GM13977 (cell line): Measurements from ENCODE around the gene SF1.

Source experiments
- DNase-seq: peaks from one replicate; pipeline ENCODE4 v3.0.0; 2012; ENCODE audit warnings: low spot score
- in situ Hi-C: fragments of 300-500 bp; cut with MboI; formaldehyde crosslinking; loops from one replicate; pipeline ENCODE4 v1.12.0; 2022; ENCODE audit warnings: low sequenced_read_pairs, low pct_unique_long_range_greater_than_20kb, mixed read lengths, inconsistent platforms; ENCODE audit not compliant: unreplicated experiment
- TF ChIP-seq, protein P1 (sequence below): IDR thresholded peaks from 2 replicates; pipeline ENCODE4 v1.5.1; 2012; ENCODE audit warnings: mild to moderate bottlenecking, control low read depth; ENCODE audit not compliant: insufficient read depth; ENCODE audit errors: extremely low read depth, missing control alignments

The SF1 gene

DNA sequence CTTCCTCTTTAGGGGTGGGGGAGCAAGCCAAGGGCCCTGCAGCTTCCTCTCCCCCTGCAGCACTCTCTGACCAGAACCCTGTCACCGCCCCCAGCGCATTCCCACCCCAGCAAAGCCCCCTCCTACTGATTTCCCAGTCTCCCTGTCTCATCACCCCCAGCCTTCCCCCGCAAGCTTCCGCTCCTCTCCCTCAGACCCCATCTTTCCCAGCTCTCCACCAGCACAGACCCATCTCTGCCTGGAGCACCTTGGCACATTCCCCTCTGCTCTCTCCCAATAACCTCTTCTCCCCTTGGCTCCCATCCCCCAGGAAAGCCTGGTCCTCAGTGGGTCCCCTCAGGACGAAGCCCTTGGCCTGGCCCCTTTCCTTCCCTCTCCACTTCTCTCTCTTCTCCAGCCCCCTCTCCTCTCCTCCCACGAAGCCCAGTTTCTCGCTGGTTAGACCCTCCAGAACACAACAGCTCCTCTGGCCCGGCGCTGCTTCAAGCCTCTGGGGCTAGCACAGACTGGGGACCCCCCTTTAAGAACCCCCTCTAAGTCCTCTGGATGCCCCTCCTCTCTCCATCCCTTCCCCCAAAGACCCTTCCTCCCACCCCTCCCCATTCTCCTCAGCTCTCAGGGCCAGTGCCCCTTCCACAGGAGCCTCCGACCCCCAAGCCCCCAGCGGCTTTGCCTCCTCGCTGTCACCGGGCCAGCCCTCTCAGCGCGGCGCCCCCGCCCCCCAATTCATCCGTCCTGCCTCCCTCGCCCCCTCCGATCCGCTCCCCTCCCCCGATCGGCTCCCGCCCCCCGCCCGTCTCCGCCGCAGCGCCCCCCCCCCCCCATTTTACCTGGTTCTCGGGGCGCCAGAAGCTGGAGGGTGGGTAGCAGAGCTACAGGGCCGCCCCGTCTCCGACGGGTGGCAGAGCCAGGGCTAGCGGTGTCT, 55.9 kb downstream of the SF1 start:
- TF ChIP-seq, protein P1, sequence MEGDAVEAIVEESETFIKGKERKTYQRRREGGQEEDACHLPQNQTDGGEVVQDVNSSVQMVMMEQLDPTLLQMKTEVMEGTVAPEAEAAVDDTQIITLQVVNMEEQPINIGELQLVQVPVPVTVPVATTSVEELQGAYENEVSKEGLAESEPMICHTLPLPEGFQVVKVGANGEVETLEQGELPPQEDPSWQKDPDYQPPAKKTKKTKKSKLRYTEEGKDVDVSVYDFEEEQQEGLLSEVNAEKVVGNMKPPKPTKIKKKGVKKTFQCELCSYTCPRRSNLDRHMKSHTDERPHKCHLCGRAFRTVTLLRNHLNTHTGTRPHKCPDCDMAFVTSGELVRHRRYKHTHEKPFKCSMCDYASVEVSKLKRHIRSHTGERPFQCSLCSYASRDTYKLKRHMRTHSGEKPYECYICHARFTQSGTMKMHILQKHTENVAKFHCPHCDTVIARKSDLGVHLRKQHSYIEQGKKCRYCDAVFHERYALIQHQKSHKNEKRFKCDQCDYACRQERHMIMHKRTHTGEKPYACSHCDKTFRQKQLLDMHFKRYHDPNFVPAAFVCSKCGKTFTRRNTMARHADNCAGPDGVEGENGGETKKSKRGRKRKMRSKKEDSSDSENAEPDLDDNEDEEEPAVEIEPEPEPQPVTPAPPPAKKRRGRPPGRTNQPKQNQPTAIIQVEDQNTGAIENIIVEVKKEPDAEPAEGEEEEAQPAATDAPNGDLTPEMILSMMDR: no peak
- DNase-seq: no peak
- in situ Hi-C loops: no loop called here

DNA sequence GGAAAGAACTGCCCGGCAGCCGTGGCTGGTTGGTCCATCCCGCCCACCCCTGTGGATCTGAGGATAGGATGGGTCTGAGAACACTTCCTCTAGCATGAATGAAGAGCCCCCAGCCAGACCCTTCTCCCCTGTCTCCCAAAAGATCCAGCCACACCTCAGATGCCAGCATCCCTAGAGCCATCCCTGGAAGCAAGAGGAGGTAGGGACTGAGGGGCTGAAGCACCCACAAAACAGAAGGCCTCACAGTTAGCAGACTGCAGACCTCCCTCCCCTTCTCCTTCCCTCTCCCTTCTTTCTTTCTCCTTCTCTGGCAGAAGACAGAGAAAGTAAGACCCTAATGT, 57.0 kb downstream of the SF1 start:
- no peak for DNase-seq
- TF ChIP-seq, protein P1: no peak
- in situ Hi-C loops: no loop called here

DNA sequence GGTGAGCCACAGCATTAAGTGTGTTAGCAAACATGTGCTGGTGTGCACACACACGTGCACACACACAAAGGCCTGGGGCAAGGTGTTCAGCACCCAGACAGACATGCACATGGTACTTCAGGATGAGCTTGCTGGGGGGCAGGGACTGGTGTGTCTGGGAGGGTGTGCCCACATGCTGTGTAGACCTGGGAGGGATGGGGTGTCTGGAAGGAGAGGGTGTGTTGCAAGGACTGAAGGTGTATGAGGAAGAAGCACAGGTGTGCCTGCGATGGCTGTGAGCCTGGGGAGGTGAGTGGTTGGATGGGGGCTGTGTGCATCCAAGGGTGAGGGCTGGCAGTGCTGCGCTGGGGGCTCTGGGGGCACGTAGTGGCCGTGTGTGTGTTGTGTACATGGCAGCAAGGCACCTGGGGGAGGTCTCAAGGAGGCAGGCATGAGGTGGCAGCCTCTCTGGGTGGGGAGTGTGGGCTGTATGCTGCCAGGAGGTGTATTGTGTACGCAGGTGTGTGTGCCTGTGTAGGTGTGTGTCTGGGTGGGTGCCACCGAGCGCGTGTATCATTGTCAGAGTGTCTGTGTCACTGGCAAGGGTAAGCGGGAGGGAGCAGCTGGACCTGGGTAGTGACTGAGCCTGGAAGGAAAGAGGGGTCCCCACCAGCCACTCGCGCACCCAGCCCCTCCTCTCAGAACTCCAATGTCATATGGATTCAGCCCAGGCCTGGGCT, 57.5 kb downstream of the SF1 start:
- TF ChIP-seq, protein P1: no peak
- no peak for DNase-seq
- in situ Hi-C loops: no loop called here

DNA sequence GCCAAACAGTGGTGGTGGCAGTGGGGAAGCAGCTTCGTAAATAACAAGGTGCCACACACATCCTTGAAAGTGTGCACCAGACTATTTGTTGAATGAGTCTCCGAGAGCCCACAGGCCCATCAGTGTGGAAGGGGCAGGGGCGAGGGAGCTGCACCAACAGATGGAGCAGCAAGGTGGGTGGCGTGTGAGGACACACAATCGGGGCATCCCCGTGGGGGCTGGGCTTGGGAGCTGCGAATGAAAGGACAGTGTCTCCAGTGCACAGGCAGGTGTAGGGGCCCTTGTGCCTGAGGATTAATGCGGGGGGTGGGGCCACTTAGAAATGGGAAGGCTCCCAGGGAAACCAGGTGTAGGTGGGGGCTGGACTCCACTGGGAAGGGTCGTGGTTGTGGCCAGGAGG, 58.2 kb downstream of the SF1 start:
- DNase-seq: no peak
- TF ChIP-seq, protein P1: no peak
- in situ Hi-C loops: no loop called here

DNA sequence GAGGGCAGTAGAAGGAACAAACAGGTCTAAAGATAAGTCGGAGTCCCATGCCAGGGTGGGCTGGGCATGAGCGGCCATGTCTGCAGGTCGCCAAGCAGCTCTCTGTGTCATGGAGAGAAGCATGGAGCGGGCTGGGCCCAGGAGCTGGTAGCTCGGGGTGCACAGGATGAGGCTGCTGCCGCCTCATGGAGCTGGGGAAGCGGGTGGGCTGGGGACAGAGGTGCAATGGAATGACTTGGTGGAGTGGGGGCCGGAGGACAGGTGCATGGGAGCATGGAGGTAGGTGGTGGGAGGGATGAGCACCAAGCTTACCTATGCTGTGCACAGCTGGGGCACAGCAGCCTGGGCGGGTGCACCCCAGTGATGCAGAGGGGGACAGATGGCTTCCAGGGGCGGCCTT, 58.9 kb downstream of the SF1 start:
- TF ChIP-seq, protein P1: no peak
- DNase-seq: no peak
- in situ Hi-C loops: no loop called here

DNA sequence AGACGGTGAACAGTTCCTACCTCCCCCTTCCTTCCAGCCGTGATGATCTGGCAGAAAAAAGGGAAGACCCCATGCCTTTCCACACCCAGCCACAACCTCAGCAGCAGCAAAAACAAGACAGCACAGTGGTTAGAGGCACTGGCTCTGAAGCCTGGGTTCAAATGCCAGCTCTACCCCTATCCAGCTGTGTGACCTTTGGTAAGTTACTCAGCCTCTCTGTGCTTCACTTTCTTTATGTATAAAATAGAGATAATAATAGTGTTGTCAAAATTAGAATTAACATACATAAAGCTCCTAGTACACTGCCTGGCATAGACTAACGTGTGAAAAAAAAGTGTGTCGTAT, 59.6 kb downstream of the SF1 start:
- in situ Hi-C loops: no loop called here
- DNase-seq: no peak
- TF ChIP-seq, protein P1: no peak
